DND-41 (cell line): ENCODE measurements around the gene CPT2.

Source experiments
- ATAC-seq: fragments of 200-7000 bp; cut with Tn5 transposase; 3 replicates; pipeline ENCODE4 v1.9.1; 2021; ENCODE audit warnings: low read depth; ENCODE audit not compliant: insufficient read depth
- DNase-seq: peaks from one replicate; pipeline ENCODE4 v3.0.0-alpha.2; 2020
- H2AFZ ChIP-seq: 2 replicates; pipeline ENCODE4 v1.6.0; 2012; ENCODE audit warnings: low read depth, low read length
- H3K27ac ChIP-seq: 2 replicates; pipeline ENCODE4 v1.5.1; 2012; ENCODE audit warnings: low read length, inconsistent platforms
- H3K27me3 ChIP-seq: fragments of 200-600 bp; sonication (generic); 2 replicates; pipeline ENCODE4 v1.6.0; 2012; ENCODE audit warnings: low read length, mild to moderate bottlenecking, inconsistent platforms; ENCODE audit not compliant: insufficient read depth, poor library complexity
- H3K36me3 ChIP-seq: 2 replicates; pipeline ENCODE4 v1.5.1; 2012; ENCODE audit warnings: low read length, inconsistent platforms; ENCODE audit not compliant: insufficient read depth
- H3K4me1 ChIP-seq: 2 replicates; pipeline ENCODE4 v1.5.1; 2012; ENCODE audit warnings: mild to moderate bottlenecking, low read length; ENCODE audit not compliant: insufficient read depth
- H3K4me2 ChIP-seq: 2 replicates; pipeline ENCODE4 v1.6.0; 2012; ENCODE audit warnings: mild to moderate bottlenecking, moderate library complexity, low read length, inconsistent platforms; ENCODE audit not compliant: insufficient read depth
- H3K4me3 ChIP-seq, 2 experiments: fragments of 200-600 bp in 1 of 2; shearing (Covaris generic) in 1 of 2; 2 replicates each; pipeline ENCODE4 v1.5.1; 2012 to 2016; ENCODE audit warnings: inconsistent platforms in 2 of 2, low read length in 2 of 2, mild to moderate bottlenecking in 2 of 2, low read depth in 1 of 2, moderate library complexity in 1 of 2
- H3K79me2 ChIP-seq: 2 replicates; pipeline ENCODE4 v1.6.0; 2012; ENCODE audit warnings: low read length, inconsistent platforms; ENCODE audit not compliant: insufficient read depth
- H3K9ac ChIP-seq: 2 replicates; pipeline ENCODE4 v1.6.0; 2012; ENCODE audit warnings: low read depth, mild to moderate bottlenecking, inconsistent platforms, low read length, moderate library complexity
- H3K9me3 ChIP-seq: 2 replicates; pipeline ENCODE4 v1.5.1; 2012; ENCODE audit warnings: low read length, moderate library complexity, mild to moderate bottlenecking, inconsistent platforms; ENCODE audit not compliant: insufficient read depth, severe bottlenecking
- H4K20me1 ChIP-seq: 2 replicates; pipeline ENCODE4 v1.6.0; 2012; ENCODE audit warnings: low read length; ENCODE audit not compliant: insufficient read depth
- EZH2 ChIP-seq: IDR thresholded peaks from 3 replicates; pipeline ENCODE4 v1.6.1; 2012; ENCODE audit warnings: borderline replicate concordance, low read depth, mild to moderate bottlenecking, moderate library complexity, low read length, inconsistent platforms; ENCODE audit not compliant: severe bottlenecking
- TF ChIP-seq, protein P1 (sequence below): IDR thresholded peaks from 2 replicates; pipeline ENCODE4 v1.5.1; 2012; ENCODE audit warnings: borderline replicate concordance, low read length, moderate library complexity, mild to moderate bottlenecking; ENCODE audit not compliant: poor library complexity, severe bottlenecking; ENCODE audit errors: extremely low read depth

CPT2 gene

DNA sequence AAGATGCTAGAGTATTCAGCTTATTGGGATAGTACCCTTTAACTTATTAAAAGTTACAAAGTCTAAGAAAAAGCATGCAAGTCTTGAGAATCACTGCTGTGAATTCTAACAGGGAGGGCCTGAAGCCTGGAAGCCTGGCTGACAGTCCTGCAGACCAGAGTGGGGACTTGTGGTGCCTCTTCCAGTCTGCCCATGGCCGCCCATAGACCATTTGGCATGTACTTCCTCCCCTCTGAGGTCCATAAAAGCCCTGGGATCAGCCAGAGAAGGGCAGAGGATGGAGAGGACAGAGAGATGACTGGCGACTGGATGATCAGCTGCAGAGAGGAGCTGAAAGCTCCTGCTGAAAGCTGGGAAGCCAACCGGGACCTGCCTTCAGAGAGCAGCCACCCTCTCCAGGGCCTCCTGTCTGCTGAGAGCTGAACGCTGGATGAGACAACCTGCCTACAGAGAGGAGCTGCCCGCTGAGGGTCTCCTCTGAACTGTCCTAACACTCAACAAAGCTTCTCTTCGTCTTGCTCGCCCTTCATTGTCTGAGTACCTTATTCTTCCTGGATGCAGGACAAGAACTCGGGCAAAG lies 41.7 kb upstream of the CPT2 start:
- Histone ChIP-seq H4K20me1 (no peaks in the 10 kb centered on the region), H3K36me3 (no peaks in the 10 kb centered on the region), H3K4me3 (no peak overlapping the region), H3K4me1 (no peaks in the 10 kb centered on the region), H3K27ac (no peak overlapping the region), H3K79me2 (no peaks in the 10 kb centered on the region), H3K4me2 (no peak overlapping the region), H2AFZ (no peak overlapping the region), H3K27me3 (no peaks in the 10 kb centered on the region), H3K9ac (no peak overlapping the region), H3K9me3 (no peaks in the 10 kb centered on the region)
- TF ChIP-seq EZH2, result no peak
- TF ChIP-seq, protein P1, sequence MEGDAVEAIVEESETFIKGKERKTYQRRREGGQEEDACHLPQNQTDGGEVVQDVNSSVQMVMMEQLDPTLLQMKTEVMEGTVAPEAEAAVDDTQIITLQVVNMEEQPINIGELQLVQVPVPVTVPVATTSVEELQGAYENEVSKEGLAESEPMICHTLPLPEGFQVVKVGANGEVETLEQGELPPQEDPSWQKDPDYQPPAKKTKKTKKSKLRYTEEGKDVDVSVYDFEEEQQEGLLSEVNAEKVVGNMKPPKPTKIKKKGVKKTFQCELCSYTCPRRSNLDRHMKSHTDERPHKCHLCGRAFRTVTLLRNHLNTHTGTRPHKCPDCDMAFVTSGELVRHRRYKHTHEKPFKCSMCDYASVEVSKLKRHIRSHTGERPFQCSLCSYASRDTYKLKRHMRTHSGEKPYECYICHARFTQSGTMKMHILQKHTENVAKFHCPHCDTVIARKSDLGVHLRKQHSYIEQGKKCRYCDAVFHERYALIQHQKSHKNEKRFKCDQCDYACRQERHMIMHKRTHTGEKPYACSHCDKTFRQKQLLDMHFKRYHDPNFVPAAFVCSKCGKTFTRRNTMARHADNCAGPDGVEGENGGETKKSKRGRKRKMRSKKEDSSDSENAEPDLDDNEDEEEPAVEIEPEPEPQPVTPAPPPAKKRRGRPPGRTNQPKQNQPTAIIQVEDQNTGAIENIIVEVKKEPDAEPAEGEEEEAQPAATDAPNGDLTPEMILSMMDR, result no peak
- no peak for ATAC-seq
- DNase-seq, result no peak

DNA sequence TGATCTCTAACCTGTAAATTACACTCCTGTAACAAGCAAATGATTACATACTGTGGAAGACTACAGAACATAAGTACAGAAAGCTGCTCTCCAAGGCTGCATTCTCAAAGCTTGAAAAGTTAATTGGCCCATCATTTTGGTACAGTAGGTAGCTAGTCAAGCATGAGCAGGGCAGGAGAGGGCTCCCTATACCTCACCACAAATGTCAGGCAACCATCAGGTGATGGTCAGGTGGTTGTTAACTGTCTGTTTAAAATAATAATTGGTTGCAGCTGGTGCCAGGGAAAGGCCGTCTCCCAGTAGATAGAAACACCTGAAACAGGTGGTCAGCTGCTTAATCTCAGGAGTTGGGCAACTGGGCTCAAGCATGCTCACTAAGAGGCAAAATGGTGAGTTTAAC lies 41.1 kb upstream of the CPT2 start:
- DNase-seq, result no peak
- H3K4me3 ChIP-seq, result no peak overlapping the region

GRCh38 chr1:53155945-53156344 lies 40.7 kb upstream of the CPT2 start:
- Histone ChIP-seq H3K9me3 (no peaks in the 10 kb centered on the region), H4K20me1 (peaks cover 1% of the 10 kb centered on the region; the same call in 1 of the 2 replicates), H3K27ac (no peak overlapping the region), H3K36me3 (no peaks in the 10 kb centered on the region), H3K4me1 (no peaks in the 10 kb centered on the region), H3K79me2 (no peaks in the 10 kb centered on the region), H3K9ac (no peak overlapping the region), H2AFZ (no peak overlapping the region), H3K4me3 (no peak overlapping the region), H3K4me2 (no peak overlapping the region), H3K27me3 (no peaks in the 10 kb centered on the region)
- TF ChIP-seq, protein P1, result no peak
- TF ChIP-seq EZH2, result no peak
- ATAC-seq, result no peak
- DNase-seq, result no peak

More for the DNA sequence above, 41.1 kb upstream of the CPT2 start:
- no peaks in the 10 kb centered on the region for H3K79me2 ChIP-seq
- H3K9ac ChIP-seq, result no peak overlapping the region
- H2AFZ ChIP-seq, result no peak overlapping the region
- no peaks in the 10 kb centered on the region for H3K27me3 ChIP-seq
- no peak for ATAC-seq
- H3K27ac ChIP-seq, result no peak overlapping the region
- no peak overlapping the region for H3K4me2 ChIP-seq
- H3K36me3 ChIP-seq, result no peaks in the 10 kb centered on the region
- TF ChIP-seq EZH2, result no peak
- TF ChIP-seq, protein P1, result no peak
- no peaks in the 10 kb centered on the region for H4K20me1 ChIP-seq
- H3K9me3 ChIP-seq, result no peaks in the 10 kb centered on the region
- H3K4me1 ChIP-seq, result no peaks in the 10 kb centered on the region

GRCh38 chr1:53156783-53157182 lies 39.8 kb upstream of the CPT2 start:
- Histone ChIP-seq H3K79me2 (no peaks in the 10 kb centered on the region), H2AFZ (no peak overlapping the region), H3K36me3 (no peaks in the 10 kb centered on the region), H3K4me3 (no peak overlapping the region), H4K20me1 (peaks cover 3% of the 10 kb centered on the region; the same call in 1 of the 2 replicates), H3K27me3 (no peaks in the 10 kb centered on the region), H3K9me3 (no peaks in the 10 kb centered on the region), H3K27ac (no peak overlapping the region), H3K4me1 (no peaks in the 10 kb centered on the region), H3K9ac (no peak overlapping the region), H3K4me2 (no peak overlapping the region)
- ATAC-seq (no peak), DNase-seq (no peak)
- TF ChIP-seq EZH2, result no peak
- TF ChIP-seq, protein P1, result no peak
